Cardiac septum (tissue), 1 donor: ENCODE data around the gene GPR156. TPM values are rescaled to one million over a fixed set of nuclear protein-coding genes. Genes with fewer than 3 reads are reported as not detected.
"Not testable (repeated sequence)": the region's sequence is repeated elsewhere in the genome, so short reads cannot be mapped to it uniquely, and the experiment has no call there.

ENCODE experiments used
- DNase-seq: peaks from one replicate; pipeline ENCODE4 v3.0.0-alpha.2; 2020; ENCODE audit warnings: low spot score
- intact Hi-C: fragments of 100-400 bp; cut with DNase I; formaldehyde crosslinking; loops from one replicate; pipeline ENCODE4 v1.14.0; 2022
- total RNA-seq: library from RNA; stranded (reverse); fragmentation: NEBNext Ultra II Directional; extraction: Animal tissue kit (Norgen Biotek cat#: 25700); gene quantifications from one replicate; pipeline ENCODE4 v1.2.1, GENCODE V29; 2021
- donor health status: DM: no; HTN: no; CAD: no.

Gene GPR156
- total RNA-seq, 1 donor from 2014 or later, result 0.11 TPM

DNA sequence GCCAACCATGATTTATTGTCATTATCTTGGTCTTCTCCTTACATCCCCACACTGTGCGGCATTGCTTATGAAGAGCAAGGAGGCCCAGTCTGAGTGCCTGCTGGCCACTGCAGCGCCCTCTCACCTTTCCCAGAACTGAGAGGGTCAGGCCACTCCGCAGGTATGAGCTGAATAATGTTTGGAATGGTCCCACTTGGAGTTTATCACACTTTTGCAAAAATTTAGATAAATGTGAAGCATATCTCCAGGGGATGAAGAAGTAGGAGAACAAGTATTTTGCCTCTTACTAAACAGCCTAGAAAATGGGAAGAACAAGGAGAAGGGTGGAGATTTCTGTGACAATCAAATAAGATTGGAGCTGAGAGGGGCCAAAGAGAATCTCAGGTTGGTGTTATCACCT is 116.4 kb downstream of the GPR156 start:
- intact Hi-C loops, result no loop called here
- DNase-seq, result no peak

DNA sequence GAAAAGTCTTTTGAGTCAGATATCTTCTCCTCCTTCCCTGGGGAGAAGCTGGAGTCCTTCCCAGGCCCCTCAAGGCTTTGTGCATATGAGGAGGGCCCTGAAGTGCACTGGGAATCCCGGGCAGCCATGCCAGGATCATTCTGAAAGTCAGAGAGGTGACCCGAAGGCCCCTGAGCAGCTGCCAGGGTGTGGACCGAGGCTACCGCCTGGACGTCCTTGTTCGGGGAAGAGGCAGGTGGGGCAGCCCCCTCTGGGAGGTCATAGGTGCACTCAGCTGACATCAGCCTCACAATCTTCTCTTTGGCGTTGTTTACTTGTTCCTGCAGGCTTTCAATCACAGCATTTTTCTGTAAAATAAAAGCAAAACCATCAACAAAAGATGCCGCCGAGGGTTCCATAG is 117.0 kb downstream of the GPR156 start:
- intact Hi-C loops, result no loop called here

DNA sequence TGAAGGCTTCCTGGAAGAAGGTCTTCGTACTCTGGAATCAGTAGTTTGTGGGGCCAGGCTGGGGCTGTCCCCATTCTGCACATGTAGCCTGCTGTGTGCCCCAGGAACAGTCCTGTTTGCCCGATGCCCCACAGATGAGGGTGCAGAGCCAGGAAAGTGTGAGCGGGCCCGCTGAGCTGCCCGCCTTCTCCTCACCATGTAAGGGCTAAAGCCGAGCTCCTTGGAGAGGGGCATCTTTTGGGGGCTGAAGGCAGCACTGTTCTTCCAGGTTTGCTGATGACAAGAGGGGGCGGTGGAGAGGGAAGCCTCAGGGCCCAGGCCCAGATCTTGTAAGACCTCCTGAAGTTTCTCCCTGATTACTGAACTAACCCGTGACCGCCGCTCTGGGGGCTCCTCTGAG is 117.5 kb downstream of the GPR156 start:
- DNase-seq, result no peak
- intact Hi-C loops, result no loop called here

More for the DNA sequence above, 117.0 kb downstream of the GPR156 start:
- DNase-seq, result no peak

DNA sequence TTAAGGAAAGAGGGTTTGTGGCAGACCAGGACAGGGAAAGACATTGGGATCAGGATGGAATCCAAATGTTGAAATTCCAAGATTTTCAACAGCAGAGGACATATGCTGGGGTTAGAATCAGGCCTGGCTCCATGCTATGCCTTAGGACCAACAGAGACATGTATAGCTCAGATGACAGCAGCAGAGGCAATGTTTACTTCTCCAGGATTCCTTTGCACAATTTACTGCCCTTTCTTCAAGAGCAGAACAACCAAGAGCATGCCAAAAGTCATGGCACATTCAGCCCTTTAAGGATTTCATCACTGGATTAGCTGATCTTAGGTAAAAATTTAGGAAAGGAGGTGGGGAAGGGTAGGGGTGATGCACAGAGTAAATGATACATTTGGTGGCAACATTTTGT is 121.2 kb downstream of the GPR156 start:
- DNase-seq, result no peak
- intact Hi-C loops, result no loop called here

DNA sequence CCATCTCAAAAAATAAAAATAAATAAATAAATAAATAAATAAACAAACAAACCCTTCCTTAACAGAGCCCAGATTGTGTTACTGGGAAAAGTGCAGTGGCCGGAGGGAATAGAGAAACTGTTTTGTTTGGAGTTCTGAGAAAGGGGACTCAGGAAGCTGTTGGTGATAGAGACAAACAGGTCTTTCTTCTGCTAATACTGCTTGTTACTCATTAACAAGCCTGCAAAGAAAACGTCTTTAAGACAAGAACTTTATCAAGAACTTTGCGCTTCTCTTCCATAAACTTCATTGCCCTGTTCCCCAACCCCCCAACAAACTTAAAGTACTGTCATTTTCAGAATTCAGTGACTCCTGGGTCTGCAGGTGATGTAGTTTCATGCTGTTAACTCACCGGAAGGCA is 122.0 kb downstream of the GPR156 start:
- intact Hi-C loops, result no loop called here
- DNase-seq, result no peak

DNA sequence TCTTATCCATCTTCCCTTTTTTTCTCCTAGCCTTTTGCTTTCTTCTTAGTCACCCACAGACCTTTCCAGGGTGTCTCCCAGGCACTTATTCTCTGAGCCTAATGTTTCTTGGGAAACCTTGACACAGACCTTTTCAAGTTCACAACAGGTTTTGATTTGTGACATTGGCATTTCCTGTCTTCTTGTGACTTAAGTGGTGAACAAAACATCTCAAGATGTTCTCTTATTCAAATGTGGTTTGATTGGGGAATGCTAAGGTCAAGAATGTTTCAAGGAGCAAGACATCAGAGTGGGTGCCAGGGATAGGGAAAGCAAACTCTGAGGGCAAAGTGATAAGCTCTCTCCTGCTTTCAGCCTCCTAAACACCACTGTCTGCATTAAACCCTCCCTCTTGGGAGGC is 122.6 kb downstream of the GPR156 start:
- intact Hi-C loops, result no loop called here
- no peak for DNase-seq

DNA sequence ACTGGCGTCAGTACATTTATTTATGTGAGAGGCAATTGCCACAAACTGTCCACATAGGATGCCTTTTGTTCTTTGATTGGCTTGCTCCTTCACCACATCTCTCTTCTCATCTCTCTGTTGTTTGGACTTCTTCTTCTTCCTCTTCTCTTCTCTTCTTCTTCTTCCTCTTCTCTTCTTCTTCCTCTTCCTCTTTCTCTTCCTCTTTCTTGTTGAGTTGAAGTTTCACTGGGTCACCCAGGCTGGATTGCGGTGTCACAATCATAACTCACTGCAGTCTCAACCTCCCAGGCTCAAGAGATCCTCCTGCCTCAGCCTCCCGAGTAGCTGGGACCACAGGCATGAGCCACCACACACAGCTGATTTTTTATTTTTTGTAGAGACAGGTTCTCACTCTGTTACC is 123.1 kb downstream of the GPR156 start:
- DNase-seq, result no peak
- intact Hi-C loops, result no loop called here

DNA sequence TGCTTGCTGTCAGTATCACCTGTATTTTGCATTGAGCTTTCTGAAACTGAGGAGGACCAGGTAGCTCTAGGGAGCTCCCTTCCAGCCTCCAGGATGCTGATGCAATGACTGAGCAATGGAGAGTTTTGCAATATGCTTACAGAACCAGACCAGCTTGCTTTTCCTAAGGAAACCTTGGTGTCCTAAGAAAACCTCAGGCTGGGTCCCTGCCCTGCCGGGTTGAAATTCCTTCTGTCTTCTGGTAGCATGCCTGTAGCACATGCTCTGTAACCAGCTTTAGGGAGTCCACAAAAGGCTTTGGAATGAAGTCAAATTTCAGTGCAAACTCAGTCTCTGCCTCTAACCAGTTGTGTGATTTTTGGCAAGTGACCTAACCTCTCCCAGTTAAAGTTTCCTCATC is 125.0 kb downstream of the GPR156 start:
- no peak for DNase-seq
- intact Hi-C loops, result no loop called here

DNA sequence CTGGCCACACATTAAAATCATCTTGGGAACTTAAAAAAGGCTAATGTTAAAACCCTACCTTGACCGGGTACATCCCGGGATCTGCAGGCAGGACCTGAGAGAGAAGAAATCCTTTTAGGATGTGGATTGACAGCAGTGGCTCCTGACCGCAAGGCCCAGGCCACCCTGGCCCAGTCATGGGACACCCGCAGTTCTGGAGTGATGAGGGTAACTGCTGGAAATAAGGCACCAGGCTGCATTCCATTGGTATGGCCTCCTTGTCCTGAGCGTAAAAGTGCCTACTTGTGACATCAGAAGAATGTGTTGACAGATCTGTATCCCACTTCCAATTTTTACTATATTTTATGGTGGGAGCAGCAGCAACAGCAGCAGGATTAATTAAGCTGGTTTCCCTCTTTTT is 127.3 kb downstream of the GPR156 start:
- intact Hi-C loops, result no loop called here
- DNase-seq, result no peak

DNA sequence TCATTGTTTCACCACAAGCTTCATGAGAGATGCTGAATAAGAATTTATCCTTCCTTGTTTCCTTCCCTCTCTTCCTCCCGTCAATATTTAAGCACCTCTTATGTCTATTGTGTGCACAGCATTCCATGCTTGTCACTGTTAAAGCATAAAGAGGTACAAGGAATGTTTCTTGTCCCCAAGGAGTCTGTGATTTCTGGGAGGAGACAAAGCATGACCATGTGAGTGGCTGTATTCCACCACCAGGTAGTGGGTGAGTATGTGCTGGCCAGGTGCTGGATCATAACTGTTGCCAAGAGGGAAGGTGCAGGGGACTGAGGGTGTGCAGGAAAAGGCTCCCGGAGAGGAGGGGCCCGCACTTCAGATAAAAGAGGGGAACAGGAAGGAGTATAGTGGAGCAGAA is 127.9 kb downstream of the GPR156 start:
- intact Hi-C loops, result no loop called here

DNA sequence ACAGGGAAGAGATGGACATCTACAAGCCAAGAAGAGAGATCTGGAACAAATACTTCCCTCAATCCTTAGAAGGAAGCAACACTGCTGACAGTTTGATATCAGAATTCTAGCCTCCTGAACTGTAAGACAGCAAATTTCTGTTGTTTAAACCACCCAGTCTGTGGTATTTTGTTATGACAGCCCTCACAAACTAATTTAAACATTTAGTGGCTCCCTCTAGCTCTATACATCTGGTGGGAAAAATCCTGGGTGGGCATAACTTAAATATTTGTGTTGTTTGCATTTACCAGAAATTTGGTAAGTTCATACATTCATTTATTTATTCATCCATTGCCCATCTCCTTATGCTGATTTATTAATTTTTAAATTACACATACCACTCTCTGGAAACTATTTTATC is 128.3 kb downstream of the GPR156 start:
- DNase-seq, result no peak
- intact Hi-C loops, result no loop called here

More for the DNA sequence above, 127.9 kb downstream of the GPR156 start:
- no peak for DNase-seq

DNA sequence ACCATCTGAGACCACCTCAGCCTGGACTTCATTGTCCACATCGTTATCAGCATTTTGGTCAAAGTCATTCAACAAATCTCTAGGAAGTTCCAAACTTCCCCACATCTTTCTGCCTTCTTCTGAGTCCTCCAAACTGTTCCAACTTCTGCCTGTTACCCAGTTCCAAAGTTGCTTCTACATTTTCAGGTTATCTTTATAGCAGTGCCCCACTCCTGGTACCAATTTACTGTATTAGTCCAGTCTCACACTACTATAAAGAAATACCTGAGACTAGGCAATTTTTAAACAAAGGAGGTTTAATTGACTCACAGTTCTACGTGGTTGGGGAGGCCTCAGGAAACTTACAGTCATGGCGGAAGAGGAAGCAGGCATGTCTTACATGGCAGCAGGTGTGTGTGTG is 129.3 kb downstream of the GPR156 start:
- intact Hi-C loops, DNase-seq: not testable (repeated sequence)

DNA sequence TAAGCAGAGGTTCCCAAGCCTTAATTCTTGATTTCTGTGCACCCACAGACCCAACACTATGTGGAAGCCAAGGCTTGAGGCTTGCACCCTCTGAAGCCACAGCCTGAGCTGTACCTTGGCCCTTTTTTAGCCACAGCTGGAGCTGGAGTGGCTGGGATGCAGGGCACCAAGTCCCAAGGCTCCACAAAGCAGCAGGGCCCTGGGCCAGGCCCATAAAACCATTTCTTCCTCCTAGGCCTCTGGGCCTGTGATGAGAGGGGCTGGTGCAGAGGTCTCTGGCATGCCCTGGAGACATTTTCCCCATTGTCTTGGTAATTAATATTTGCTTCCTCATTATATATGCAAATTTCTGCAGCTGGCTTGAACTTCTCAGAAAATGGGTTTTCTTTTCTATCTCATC is 129.9 kb downstream of the GPR156 start:
- no peak for DNase-seq
- intact Hi-C loops, result no loop called here

DNA sequence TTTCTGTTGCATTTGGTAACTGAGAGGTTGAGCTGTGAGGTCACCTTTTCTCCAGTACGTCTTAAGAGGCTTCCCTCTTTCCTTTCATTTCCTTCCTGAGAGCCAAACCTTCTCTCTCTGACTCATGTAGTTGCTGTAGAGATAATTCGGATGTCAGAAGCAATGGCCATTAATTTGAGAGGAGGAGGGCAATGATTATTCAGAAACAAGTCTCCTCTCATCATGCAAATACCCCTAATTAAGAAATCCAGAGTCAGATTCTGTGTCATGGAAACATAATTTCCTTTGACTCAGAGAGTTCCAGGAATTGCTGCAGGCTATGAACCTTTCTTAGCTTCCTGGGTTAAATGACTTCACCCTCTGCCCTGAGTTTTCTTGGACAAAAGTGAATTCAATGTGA is 131.7 kb downstream of the GPR156 start:
- no peak for DNase-seq
- intact Hi-C loops, result loop anchor here (2.0 kb wide), 1 partner anchor 58 kb away; the partner anchor contains the start of gene GSK3B

DNA sequence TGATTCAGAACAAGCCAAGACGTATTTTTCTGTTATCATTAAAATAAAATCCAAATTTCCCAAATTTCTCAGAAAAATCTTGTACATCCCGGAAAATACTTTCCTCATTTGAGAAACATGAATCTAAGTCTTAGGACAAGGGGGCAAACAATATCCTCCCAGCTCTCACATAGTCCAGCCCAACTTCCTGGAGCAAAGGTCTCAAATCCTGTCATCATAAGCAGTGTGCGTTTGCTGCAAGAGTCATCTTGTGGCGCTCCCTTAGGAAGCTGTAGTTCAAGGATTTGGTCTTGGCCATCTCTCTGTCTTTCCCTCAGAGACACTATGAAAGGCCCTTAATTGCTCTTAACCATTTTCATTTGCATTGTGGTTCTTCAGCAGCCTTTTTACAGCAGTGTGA is 133.2 kb downstream of the GPR156 start:
- no peak for DNase-seq
- intact Hi-C loops, result loop anchor here (2.0 kb wide), 1 partner anchor 57 kb away; the partner anchor contains the start of gene GSK3B

DNA sequence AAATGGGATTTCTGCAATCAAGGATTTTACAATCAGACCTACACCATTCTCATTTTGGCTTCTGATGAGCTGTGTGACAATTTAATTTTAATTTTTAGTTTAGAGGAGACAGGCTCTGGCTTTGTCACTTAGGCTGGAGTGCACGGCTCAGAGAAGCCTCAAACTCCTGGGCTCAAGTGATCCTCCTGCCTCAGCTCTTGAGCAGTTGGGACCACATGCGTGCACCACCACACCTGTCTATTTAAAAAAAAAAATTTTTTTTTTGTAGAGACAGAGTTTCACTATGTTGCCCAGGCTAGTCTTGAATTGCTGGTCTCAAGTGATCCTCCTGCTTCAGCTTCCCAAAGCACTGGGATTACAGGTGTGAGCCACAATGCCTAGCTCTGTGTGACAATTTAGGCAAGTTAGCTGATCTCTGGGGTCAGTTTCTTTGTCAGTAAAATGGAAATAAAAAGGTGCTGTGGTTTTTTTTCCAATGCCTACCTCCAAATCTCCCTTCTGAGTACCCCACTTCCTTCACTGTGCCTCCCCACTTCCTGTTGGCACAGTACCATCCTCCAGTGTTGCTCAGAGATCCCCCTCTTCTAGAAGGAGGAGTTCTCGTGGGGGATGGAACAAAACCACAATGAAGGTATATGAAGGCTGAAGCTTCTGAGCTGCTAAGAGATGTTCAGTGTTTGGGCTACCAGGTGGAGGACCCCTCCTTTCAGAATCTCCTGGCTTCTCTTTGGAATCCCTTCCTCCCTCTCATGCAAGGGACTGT is 136.7 kb downstream of the GPR156 start:
- intact Hi-C loops, result no loop called here
- DNase-seq, result no peak

DNA sequence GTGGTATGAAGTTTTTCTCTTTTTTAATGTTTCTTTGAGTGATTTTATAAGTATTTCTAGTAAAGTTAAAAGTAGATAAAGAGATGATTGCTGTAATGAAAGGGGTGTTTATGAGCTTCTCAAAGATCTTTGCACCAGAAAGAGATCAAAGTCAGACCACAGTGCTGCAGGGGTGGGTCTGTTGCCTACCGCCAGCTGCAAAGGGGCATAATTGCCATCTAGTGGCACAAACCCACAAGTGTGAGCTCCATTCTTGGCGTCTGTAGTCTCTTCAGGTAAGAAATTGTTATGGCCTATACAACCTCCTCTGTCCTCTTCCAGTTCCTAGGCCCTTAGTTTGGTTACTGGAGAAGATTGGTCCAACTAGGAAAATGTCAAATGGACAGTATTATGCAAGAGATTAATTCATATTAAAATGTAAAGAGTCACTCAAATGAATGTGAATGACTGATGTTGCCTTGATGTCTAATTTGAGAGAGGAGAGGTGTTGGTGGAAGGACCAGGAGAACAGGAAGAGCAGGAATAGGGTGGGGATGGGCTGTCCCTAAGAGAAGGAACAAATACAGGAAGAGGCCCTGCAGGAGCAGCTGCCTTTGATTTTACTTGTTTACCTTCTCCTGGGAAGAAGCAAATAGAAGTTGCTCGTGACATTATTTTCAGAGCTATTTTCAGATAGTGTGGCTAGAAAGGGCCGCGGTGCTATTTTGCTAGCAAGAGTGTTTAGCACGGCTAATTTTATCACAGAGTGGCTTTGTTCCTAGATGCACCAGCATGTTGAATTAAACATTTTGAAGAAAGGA is 137.8 kb downstream of the GPR156 start:
- intact Hi-C loops, result no loop called here
- no peak for DNase-seq

DNA sequence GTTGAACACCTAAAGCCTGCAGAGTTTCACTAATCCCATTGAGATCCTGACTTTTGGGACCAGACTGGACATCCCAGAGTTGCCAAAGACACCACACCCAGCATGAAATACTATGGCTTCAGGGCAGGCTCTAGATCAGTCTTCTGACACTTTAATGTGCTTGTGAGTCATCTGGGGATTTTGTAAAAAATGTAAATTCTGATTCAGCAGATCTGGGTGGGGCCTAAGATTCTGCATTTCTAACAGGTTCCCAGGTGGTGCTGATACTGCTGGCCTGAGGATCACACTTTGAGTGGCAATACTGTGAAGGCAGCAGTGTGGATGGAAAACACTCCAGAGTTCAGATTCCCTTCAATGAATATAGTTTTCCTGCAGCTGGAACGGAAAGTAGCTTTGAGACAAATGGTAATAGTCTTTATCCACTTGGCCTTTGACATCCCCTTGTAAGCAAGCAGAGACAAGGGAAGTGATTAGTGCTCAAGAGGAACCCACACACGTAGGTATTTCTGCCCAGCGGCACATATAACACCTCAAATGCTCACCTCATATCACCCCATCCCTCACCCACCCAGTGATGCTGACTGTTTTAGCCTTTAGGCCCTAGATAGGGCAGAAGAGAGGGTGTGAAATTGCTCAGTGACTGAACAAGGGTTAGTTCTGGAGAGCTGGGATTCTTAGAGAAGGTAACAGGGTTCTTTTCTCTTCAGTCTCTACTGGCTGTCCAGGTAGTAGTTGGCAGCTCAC is 139.3 kb downstream of the GPR156 start:
- intact Hi-C loops, result no loop called here
- DNase-seq, result no peak

DNA sequence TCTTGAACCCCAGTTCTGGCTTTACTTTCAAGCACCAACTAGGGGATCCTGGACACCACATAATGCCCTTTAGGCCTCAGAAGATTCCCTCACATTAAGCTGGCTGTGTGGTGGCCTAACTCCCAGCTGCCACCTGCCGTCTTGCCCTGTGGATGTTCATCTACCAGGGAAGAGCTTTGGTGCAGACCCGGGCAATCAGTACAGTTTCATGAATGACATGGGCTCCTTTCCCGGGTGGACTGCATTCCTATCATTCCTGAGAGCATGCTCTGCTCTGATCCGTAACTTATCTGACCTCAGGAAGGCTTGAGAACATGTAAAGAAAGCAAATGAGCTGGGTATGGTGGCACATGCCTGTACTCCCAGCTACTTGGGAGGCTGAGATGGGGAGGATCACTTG is 140.8 kb downstream of the GPR156 start:
- DNase-seq, result no peak

DNA sequence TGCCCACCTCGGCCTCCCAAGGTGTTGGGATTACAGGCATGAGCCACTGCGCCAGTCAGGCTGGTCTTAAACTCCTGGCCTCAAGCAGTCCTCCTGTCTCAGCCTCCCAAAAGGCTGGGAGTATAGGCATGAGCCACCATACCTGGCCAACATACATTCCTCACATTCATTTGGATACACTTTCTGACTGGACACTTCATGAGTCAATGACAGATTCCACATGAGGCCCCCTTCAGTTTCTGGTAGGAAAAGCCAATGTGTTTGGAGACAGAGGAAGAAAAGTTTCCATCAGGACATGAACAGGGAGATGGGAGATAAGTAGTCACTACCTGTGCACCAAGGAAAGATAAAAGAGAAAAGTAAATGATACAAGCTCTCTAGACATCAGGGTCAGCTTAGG is 141.3 kb downstream of the GPR156 start:
- no peak for DNase-seq
- intact Hi-C loops, result no loop called here

More for the DNA sequence above, 140.8 kb downstream of the GPR156 start:
- intact Hi-C loops, result no loop called here
